H1 (cell line): ENCODE results near the gene LGALS1. TPM values are rescaled to one million over a fixed set of nuclear protein-coding genes. Genes with fewer than 3 reads are reported as not detected.

Experiments
- CTCF ChIA-PET: fragments of 300-600 bp; sonication (Branson Sonifier 250); formaldehyde crosslinking; loops from one replicate; lab custom pipeline; 2021; ENCODE audit not compliant: partially characterized antibody; lab: Charles Lee
- POLR2A ChIA-PET: fragments of 300-600 bp; sonication (Branson Sonifier 250); formaldehyde crosslinking; loops from one replicate; lab custom pipeline; 2021; ENCODE audit warnings: inconsistent platforms; ENCODE audit not compliant: partially characterized antibody; lab: Charles Lee
- DNase-seq, 2 experiments: peaks; one replicate each; pipeline versions ENCODE4 v3.0.0 to v3.0.0-alpha.2; 2010 to 2022; ENCODE audit warnings: low spot score in 2 of 2, low read depth in 1 of 2, mixed read lengths in 1 of 2
- FAIRE-seq: peaks from 2 replicates; lab custom pipeline; 2011; peaks lifted over from hg19 to GRCh38; lab: Jason Lieb, UNC
- H2AFZ ChIP-seq: 2 replicates; pipeline ENCODE4 v1.8.1; 2012; ENCODE audit warnings: low read length, inconsistent platforms
- H2AK5ac ChIP-seq: 2 replicates; pipeline ENCODE4 v1.6.1; 2013; ENCODE audit warnings: low read depth, low read length
- H2BK120ac ChIP-seq: replicated peaks from 2 replicates; pipeline ENCODE3; 2013; ENCODE audit warnings: low read depth, low read length, inconsistent platforms
- H2BK12ac ChIP-seq: 2 replicates; pipeline ENCODE4 v1.6.1; 2013; ENCODE audit warnings: low read depth, low read length
- H2BK15ac ChIP-seq: 2 replicates; pipeline ENCODE4 v1.6.1; 2013; ENCODE audit warnings: low read length
- H2BK20ac ChIP-seq: 2 replicates; pipeline ENCODE4 v1.6.1; 2013; ENCODE audit warnings: low read length
- H2BK5ac ChIP-seq: 2 replicates; pipeline ENCODE4 v1.6.1; 2013; ENCODE audit warnings: low read depth, low read length
- H3K14ac ChIP-seq: 2 replicates; pipeline ENCODE4 v1.6.1; 2013; ENCODE audit warnings: inconsistent platforms; ENCODE audit not compliant: insufficient read length
- H3K18ac ChIP-seq: 2 replicates; pipeline ENCODE4 v1.6.1; 2013; ENCODE audit warnings: low read length; ENCODE audit errors: extremely low read depth
- H3K23ac ChIP-seq: 2 replicates; pipeline ENCODE4 v1.6.1; 2013; ENCODE audit warnings: inconsistent platforms; ENCODE audit not compliant: insufficient read length
- H3K23me2 ChIP-seq: 2 replicates; pipeline ENCODE4 v1.6.1; 2013; ENCODE audit warnings: low read depth, low read length
- H3K27ac ChIP-seq: 2 replicates; pipeline ENCODE4 v1.6.1; 2011; ENCODE audit warnings: low read depth, low read length, inconsistent platforms
- H3K27me3 ChIP-seq, 4 experiments: replicated peaks in 1 of 4; 1 replicate in 1 of 4; 2 replicates in 3 of 4; pipeline versions ENCODE4 v1.6.1 to v1.8.1; 2011 to 2013; ENCODE audit warnings: low read length in 3 of 4, mild to moderate bottlenecking in 3 of 4, inconsistent platforms in 2 of 4, mixed read lengths in 2 of 4, moderate library complexity in 1 of 4; ENCODE audit not compliant: control insufficient read depth in 3 of 4, insufficient read depth in 3 of 4; ENCODE audit errors: extremely low read depth in 1 of 4
- H3K36me3 ChIP-seq, 4 experiments: 2 replicates each; pipeline versions ENCODE4 v1.6.1 to v1.8.1; 2011 to 2013; ENCODE audit warnings: mild to moderate bottlenecking in 4 of 4, low read length in 3 of 4, moderate library complexity in 2 of 4, control low read depth in 1 of 4, inconsistent platforms in 1 of 4; ENCODE audit not compliant: insufficient read depth in 4 of 4, control insufficient read depth in 2 of 4
- H3K4ac ChIP-seq: replicated peaks from 2 replicates; pipeline ENCODE3; 2013; ENCODE audit warnings: low read length, low read depth, mixed read lengths, inconsistent platforms; ENCODE audit not compliant: insufficient read length
- H3K4me1 ChIP-seq, 4 experiments: replicated peaks in 1 of 4; 1 replicate in 1 of 4; 2 replicates in 3 of 4; pipeline versions ENCODE4 v1.6.1 to v1.8.1; 2011 to 2013; ENCODE audit warnings: low read length in 3 of 4, inconsistent platforms in 2 of 4, mixed read lengths in 1 of 4; ENCODE audit not compliant: insufficient read depth in 4 of 4, control insufficient read depth in 3 of 4
- H3K4me2 ChIP-seq, 2 experiments: 2 replicates each; pipeline versions ENCODE4 v1.6.1 to v1.8.1; 2011 to 2013; ENCODE audit warnings: low read depth in 2 of 2, low read length in 2 of 2, control low read depth in 1 of 2, inconsistent platforms in 1 of 2, mild to moderate bottlenecking in 1 of 2; ENCODE audit not compliant: insufficient read depth in 1 of 2
- H3K4me3 ChIP-seq, 4 experiments: fragments of 200-600, 300-600 bp in 1 of 4; sonication (generic), shearing (Covaris generic), sonication (Bioruptor Twin) in 1 of 4; 2 replicates each; pipeline versions ENCODE4 v1.5.1 to v1.8.1; 2011 to 2016; ENCODE audit warnings: low read length in 4 of 4, low read depth in 3 of 4, control low read depth in 2 of 4, inconsistent platforms in 2 of 4, mild to moderate bottlenecking in 2 of 4, mixed read lengths in 1 of 4, moderate library complexity in 1 of 4; ENCODE audit not compliant: insufficient read depth in 2 of 4; ENCODE audit errors: extremely low read depth in 1 of 4
- H3K56ac ChIP-seq: replicated peaks from 2 replicates; pipeline ENCODE3; 2013; ENCODE audit warnings: low read depth, mild to moderate bottlenecking, mixed read lengths, low read length, inconsistent platforms; ENCODE audit not compliant: insufficient read length
- H3K79me1 ChIP-seq: 2 replicates; pipeline ENCODE4 v1.6.1; 2013; ENCODE audit warnings: low read depth, low read length, control low read depth
- H3K79me2 ChIP-seq, 2 experiments: 2 replicates each; pipeline versions ENCODE4 v1.6.1 to v1.8.1; 2012 to 2013; ENCODE audit warnings: low read length in 2 of 2, mild to moderate bottlenecking in 2 of 2, inconsistent platforms in 1 of 2; ENCODE audit not compliant: insufficient read depth in 2 of 2, control insufficient read depth in 1 of 2
- H3K9ac ChIP-seq, 4 experiments: replicated peaks in 1 of 4; 1 replicate in 1 of 4; 2 replicates in 3 of 4; pipeline versions ENCODE4 v1.6.1 to v1.8.1; 2011 to 2013; ENCODE audit warnings: low read depth in 3 of 4, low read length in 3 of 4, control low read depth in 2 of 4, mild to moderate bottlenecking in 2 of 4, moderate library complexity in 2 of 4, inconsistent platforms in 1 of 4; ENCODE audit errors: extremely low read depth in 1 of 4
- H3K9me3 ChIP-seq, 2 experiments: 2 replicates each; pipeline versions ENCODE4 v1.6.1 to v1.8.1; 2012 to 2013; ENCODE audit warnings: mild to moderate bottlenecking in 2 of 2, moderate library complexity in 2 of 2, control low read depth in 1 of 2, inconsistent platforms in 1 of 2, low read depth in 1 of 2, low read length in 1 of 2, mixed read lengths in 1 of 2; ENCODE audit not compliant: insufficient read depth in 2 of 2
- H4K20me1 ChIP-seq, 2 experiments: replicated peaks in 1 of 2; 2 replicates each; pipeline versions ENCODE3 to v1.8.1; 2011 to 2013; ENCODE audit warnings: inconsistent platforms in 2 of 2, low read length in 2 of 2, mild to moderate bottlenecking in 1 of 2; ENCODE audit not compliant: insufficient read depth in 2 of 2, control insufficient read depth in 1 of 2
- H4K5ac ChIP-seq: 2 replicates; pipeline ENCODE4 v1.6.1; 2013; ENCODE audit warnings: low read length, low read depth, mixed read lengths, inconsistent platforms; ENCODE audit not compliant: insufficient read length
- H4K8ac ChIP-seq: 2 replicates; pipeline ENCODE4 v1.8.0; 2013; ENCODE audit warnings: mild to moderate bottlenecking, moderate library complexity, low read length, inconsistent platforms; ENCODE audit not compliant: insufficient read depth; ENCODE audit errors: extremely low read depth
- H4K91ac ChIP-seq: replicated peaks from 2 replicates; pipeline ENCODE3; 2013; ENCODE audit warnings: low read length, mixed read lengths, inconsistent platforms; ENCODE audit not compliant: insufficient read length
- ASH2L ChIP-seq: fragments of 200-600, 300-600 bp; sonication (generic); IDR thresholded peaks from one replicate; pipeline ENCODE4 v1.7.1; 2017; ENCODE audit warnings: low read length
- BACH1 ChIP-seq: IDR thresholded peaks from 2 replicates; pipeline ENCODE4 v1.6.1; 2012; ENCODE audit warnings: low read length, improper control_type of control experiment
- CBX8 ChIP-seq: fragments of 300-800, 300-1000 bp; sonication (generic); IDR thresholded peaks from 2 replicates; pipeline ENCODE4 v1.7.1; 2016; ENCODE audit warnings: low read depth, low read length, borderline replicate concordance
- CTBP2 ChIP-seq: IDR thresholded peaks from 2 replicates; pipeline ENCODE4 v1.7.0; 2011; ENCODE audit warnings: borderline replicate concordance, mild to moderate bottlenecking, moderate library complexity, mixed read lengths, low read length; ENCODE audit not compliant: insufficient read depth, insufficient read length
- FOSL1 ChIP-seq: IDR thresholded peaks from 2 replicates; pipeline ENCODE4 v1.6.1; 2011; ENCODE audit warnings: mild to moderate bottlenecking, low read depth, low read length, moderate library complexity; ENCODE audit not compliant: insufficient read depth
- HDAC2 ChIP-seq, 2 experiments: fragments of 300-600 bp in 1 of 2; sonication (generic) in 1 of 2; IDR thresholded peaks; 2 replicates each; pipeline ENCODE4 v1.6.1; 2011 to 2012; ENCODE audit warnings: low read depth in 2 of 2, low read length in 2 of 2, mild to moderate bottlenecking in 2 of 2, moderate library complexity in 2 of 2, borderline replicate concordance in 1 of 2, inconsistent platforms in 1 of 2
- JUND ChIP-seq: IDR thresholded peaks from 2 replicates; pipeline ENCODE4 v1.6.1; 2011; ENCODE audit warnings: mild to moderate bottlenecking, improper control_type of control experiment, low read length
- KDM1A ChIP-seq: fragments of 200-600, 300-600 bp; sonication (generic); IDR thresholded peaks from 2 replicates; pipeline ENCODE4 v1.7.1; 2016; ENCODE audit warnings: mild to moderate bottlenecking, low read length, borderline replicate concordance
- SIX5 ChIP-seq: IDR thresholded peaks from 2 replicates; pipeline ENCODE4 v1.6.1; 2011; ENCODE audit warnings: mild to moderate bottlenecking, low read depth, low read length
- SP2 ChIP-seq: IDR thresholded peaks from 2 replicates; pipeline ENCODE4 v1.6.1; 2012; ENCODE audit warnings: mild to moderate bottlenecking, low read length, inconsistent platforms
- SRF ChIP-seq: IDR thresholded peaks from 2 replicates; pipeline ENCODE4 v1.6.1; 2011; ENCODE audit warnings: mild to moderate bottlenecking, low read depth, low read length, moderate library complexity
- SUZ12 ChIP-seq: fragments of 200-600 bp; sonication (generic); IDR thresholded peaks from 2 replicates; pipeline ENCODE4 v1.6.1; 2012; ENCODE audit warnings: mild to moderate bottlenecking, inconsistent platforms, low read length, moderate library complexity, mixed read lengths
- ZNF274 ChIP-seq: IDR thresholded peaks from 2 replicates; pipeline ENCODE4 v1.7.0; 2012; ENCODE audit warnings: low read length, borderline replicate concordance; ENCODE audit errors: extremely low read depth
- WGBS, 2 experiments: shearing (Covaris generic) in 1 of 2; methylation state at CpG; one replicate each; pipeline versions ENCODE4 v1.1.6 to v1.1.7; 2013 to 2015; ENCODE audit warnings: low lambda C conversion rate in 2 of 2, mixed read lengths in 2 of 2, inconsistent platforms in 1 of 2, low coverage in 1 of 2, missing lambda C conversion rate in 1 of 2; ENCODE audit not compliant: insufficient replicate concordance in 2 of 2, insufficient coverage in 1 of 2, insufficient read length in 1 of 2; ENCODE audit errors: extremely low coverage in 1 of 2, missing lambda C conversion rate in 1 of 2; 5-methylcytosine and 5-hydroxymethylcytosine counted together
- polyA plus RNA-seq, 7 experiments: library from polyadenylated mRNA; depleted of rRNA in 3 of 7; stranded (reverse) in 5 of 7; unstranded in 2 of 7; fragments of >200 nt in 5 of 7; fragments of 200-250 nt in 2 of 7; gene quantifications; 1 replicate in 5 of 7; 2 replicates in 1 of 7; 4 replicates in 1 of 7; pipeline versions ENCODE4 v1.2.1 to v1.2.3, GENCODE V29; 2011 to 2013; ENCODE audit warnings: missing spikeins in 2 of 7, mixed read lengths in 2 of 7
- total RNA-seq: library from RNA; stranded (reverse); fragmentation: NEBNext Ultra II Directional; extraction: Animal tissue kit (Norgen Biotek cat#: 25700); gene quantifications from 2 replicates; pipeline ENCODE4 v1.2.1, GENCODE V29; 2021

LGALS1 gene
- total and polyA plus RNA-seq, 2 of the 8 experiments (the other 6 are each of a cell fraction or from before 2014, with no cell fraction given), result 12.0 to 92.4 TPM

- FAIRE-seq, result no peak
- Histone ChIP-seq H3K23ac (no peak overlapping the region), H3K18ac (no peak overlapping the region), H3K23me2 (peaks cover 7% of the 10 kb centered on the region; the same call in 1 of the 2 replicates), H3K27ac (no peak overlapping the region), H2BK5ac (no peak overlapping the region), H2BK12ac (no peak overlapping the region), H2AFZ (no peak overlapping the region), H4K8ac (no peak overlapping the region), H3K79me2 (peaks cover 25 to 56% of the 10 kb centered on the region in 2 experiments; a peak in 3 of 4 replicates), H3K27me3 (no peaks in the 10 kb centered on the region), H2AK5ac (no peak overlapping the region), H3K36me3 (peaks cover 2 to 16% (median 8%) of the 10 kb centered on the region in 4 experiments; a peak in 5 of 8 replicates), H3K4ac (no peak overlapping the region), H4K5ac (no peak overlapping the region), H2BK15ac (no peak overlapping the region), H3K9me3 (no peaks in the 10 kb centered on the region), H2BK20ac (no peak overlapping the region), H4K91ac (no peak overlapping the region), H2BK120ac (no peak overlapping the region), H3K4me3 (no peak overlapping the region), H3K4me2 (no peak overlapping the region), H3K56ac (no peak overlapping the region), H3K14ac (no peak overlapping the region), H4K20me1 (peaks cover 23 to 47% of the 10 kb centered on the region in 2 experiments), H3K9ac (no peak overlapping the region), H3K4me1 (peaks cover 0 to 17% (median 3%) of the 10 kb centered on the region in 4 experiments; a peak in 4 of 7 replicates), H3K79me1 (peaks cover 30% of the 10 kb centered on the region)
- ChIA-PET CTCF (interaction anchor here (0.6 to 12.1 kb wide), 7 partner anchors 12 to 105 kb away, joined by 3 to 165 read pairs (median 6); partner anchors contain the start of genes LGALS1 and SH3BP1), POLR2A (interaction anchor here (0.5 to 2.7 kb wide), 4 partner anchors 10 to 79 kb away, joined by 3 to 13 read pairs (median 3); partner anchors contain the start of gene LGALS1)
- 88% methylated on average over 15 of the region's 16 CpGs; no CpG with 5 or more reads in 1 of the 2 experiments for WGBS, 2 experiments
- no peak for DNase-seq
- TF ChIP-seq SP2 (no peak), SRF (no peak), SUZ12 (no peak), HDAC2 (IDR thresholded peaks at IDR 0.05; ENCODE audit: borderline replicate concordance in 1 of 2, low read depth in 2 of 2, low read length in 2 of 2) (no peak), JUND (no peak), ASH2L (no peak), CTBP2 (no peak), KDM1A (no peak), ZNF274 (no peak), CBX8 (no peak), FOSL1 (no peak), BACH1 (no peak), SIX5 (no peak)
These were observed 11.8 kb upstream of the LGALS1 start for GRCh38 chr22:37663521-37664140.
